HG02623 (cell line): ENCODE data around the gene AHCYL2.
"Not testable (repeated sequence)": the region's sequence is repeated elsewhere in the genome, so short reads cannot be mapped to it uniquely, and the experiment has no call there.

ENCODE experiments used
- ATAC-seq: cut with Tn5 transposase; IDR thresholded peaks from one replicate; pipeline ENCODE4 v1.9.1; 2021; ENCODE audit warnings: moderate library complexity; ENCODE audit not compliant: unreplicated experiment

AHCYL2 gene

DNA sequence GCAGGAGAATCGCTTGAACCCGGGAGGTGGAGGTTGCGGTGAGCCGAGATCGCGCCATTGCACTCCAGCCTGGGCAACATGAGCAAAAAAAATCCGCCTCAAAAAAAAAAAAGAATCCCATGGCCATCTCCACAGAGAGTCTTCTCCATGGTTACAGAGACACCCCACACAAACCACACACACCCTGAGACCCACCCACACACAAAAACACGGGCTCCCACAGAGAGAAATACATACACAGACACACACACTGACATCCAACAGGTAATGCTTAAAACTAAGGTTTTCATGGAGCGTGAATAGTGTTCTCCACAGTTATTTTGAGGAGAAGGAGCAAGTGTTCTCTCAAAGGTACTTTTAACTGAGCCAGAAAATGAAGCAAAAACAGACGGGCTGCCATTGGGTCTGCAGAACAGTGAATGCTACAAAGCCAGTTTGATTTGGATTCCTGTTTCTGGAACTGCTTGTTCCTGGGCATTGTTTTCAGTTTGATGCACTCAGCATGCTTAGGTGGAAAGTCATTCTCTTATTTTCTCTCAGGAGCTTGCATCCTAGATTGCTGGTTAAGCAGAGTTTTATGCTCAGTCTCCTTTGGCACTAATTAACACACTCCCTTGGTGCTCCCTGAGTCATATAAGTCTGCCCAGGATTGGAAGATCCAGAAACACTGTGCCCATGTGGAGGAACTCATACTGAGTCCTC lies 15.4 kb downstream of the AHCYL2 start:
- no peak for ATAC-seq

DNA sequence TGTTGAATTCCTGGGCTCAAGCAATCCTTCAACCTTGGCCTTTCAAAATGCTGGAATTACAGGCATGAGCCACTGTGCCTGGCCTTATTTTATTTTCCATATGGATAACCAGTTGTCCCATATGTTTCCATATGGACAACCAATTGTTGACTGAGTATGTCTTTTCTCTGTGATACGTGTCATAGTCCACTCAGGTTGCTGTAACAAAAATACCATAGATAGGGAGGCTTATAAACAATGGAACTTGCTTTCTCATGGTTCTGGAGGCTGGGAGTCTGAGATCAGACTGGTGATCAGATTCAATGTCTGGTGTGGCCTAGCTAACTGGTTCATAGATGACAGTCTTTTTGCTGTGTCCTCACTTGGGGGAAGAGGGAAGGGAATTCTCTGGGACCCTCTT lies 19.4 kb downstream of the AHCYL2 start:
- ATAC-seq = no peak

DNA sequence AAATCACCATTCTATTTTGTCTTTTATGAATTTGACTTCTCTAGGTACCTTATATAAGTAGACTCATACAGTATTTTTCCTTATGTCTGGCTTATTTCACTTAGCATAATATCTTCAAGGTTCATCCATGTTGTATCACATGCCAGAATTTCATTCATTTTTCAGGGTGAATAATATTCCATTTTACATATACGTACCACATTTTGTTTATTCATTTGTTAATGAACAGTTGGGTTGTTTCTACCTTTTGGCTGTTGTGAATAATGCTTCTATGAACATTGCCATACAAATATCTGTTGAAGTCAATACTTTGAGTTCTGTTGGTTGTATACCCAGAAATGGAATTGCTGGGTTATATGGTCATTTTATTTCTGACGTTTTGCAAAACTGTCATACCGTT lies 20.7 kb downstream of the AHCYL2 start:
- ATAC-seq = no peak

DNA sequence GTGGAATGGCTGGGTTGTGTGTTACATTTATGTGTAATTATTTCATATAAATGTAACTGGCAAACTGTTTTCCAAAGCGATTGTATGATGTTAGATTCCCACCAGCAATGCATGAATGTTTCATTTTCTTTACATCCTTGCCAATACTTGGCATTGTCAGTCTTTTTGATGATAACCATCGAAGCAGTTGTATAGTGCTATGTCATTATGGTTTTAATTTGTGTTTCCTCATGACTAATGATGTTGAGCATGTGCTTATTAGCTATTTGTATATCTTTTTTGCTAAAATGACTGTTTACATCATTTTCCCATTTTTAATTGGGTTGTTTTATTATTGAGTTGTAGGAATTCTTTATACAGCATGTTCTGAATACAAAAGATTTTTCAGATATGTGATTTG lies 22.3 kb downstream of the AHCYL2 start:
- no peak for ATAC-seq

DNA sequence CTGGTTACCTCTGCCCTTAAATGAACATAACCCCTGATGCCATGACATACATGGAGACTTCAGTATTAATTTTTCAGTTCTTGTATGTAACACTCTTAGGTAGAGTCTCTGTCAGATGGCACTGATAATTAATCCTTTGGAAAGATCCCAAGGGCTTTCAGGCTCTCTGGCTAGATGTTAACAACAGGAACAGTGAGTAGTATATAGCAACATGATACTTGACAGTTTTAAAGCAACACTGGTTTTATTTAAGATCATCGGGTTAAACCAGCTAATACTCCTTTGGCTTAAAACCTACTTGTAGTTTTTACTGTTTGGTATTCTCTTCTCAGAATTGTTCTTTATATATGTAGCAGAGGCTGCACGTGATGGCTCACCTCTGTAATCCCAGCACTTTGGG lies 27.3 kb downstream of the AHCYL2 start:
- no peak for ATAC-seq

DNA sequence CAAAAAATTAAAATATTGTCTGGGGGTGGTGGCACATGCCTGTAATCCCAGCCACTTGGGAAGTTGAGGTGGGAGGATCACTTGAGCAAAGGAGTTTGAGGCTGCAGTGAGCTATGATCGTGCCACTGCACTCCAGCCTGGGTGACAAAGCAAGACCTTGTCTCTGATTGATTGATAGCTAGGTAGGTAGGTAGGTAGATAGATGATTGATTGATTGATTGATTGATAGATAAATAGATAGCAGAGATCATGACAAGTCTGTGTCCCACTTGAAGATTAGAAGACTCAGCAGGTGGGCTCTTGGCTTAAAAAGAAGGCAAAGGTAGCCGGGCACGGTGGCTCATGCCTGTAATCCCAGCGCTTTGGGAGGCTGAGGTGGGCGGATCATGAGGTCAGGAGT lies 27.8 kb downstream of the AHCYL2 start:
- not testable (repeated sequence) for ATAC-seq

DNA sequence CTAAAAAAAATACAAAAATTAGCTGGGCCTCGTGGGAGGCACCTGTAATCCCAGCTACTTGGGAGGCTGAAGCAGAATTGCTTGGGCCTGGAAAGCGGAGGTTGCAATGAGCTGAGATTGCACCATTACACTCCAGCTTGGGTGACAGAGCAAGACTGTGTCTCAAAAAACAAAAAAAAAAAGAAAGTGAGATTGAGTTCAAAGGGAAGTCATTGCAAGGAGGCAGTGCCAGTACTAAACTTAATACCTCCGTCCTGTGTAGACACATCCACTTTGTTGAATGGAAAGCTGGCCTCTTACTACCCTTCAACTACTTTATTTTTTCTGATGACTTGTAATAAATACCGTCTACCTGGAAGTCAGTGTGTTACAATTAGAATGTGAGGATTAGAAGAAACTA lies 31.0 kb downstream of the AHCYL2 start:
- ATAC-seq = no peak

DNA sequence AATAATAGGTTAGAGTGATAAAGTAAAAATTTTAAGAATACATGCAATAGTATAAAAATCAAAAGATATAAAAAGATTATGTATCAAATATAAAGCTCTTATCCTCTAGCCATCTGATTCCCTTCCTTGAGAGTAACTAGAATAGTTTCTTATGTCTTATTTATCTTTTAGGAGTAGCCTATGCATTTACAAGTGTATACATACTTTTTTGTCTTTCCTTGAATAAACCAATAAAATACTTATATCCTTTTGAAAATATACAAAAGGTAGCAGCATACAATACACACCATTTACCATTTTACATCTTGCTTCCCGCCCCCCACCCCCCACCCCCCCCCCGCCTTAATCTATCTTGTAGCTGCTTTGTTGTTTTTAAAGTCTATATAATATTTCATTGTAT lies 31.4 kb downstream of the AHCYL2 start:
- ATAC-seq = no peak

DNA sequence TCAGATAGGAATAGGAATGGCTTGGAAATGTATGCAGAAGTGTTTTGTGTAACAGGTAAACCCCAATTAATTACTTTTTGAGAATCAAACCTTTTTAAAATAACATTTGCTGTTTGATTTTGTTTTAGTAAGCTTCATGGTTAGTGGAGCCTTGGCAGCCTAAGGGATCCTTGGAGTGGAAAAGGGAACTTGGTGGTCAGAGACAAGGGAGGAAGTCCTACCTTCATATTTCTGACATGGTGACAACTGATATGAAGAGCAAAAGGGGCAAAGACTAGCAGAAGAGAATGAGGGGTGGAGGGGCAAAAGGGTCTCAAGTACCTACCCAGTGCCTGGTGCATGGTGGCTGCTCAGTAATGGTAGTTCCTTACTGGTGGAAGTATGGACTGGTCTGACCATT lies 32.3 kb downstream of the AHCYL2 start:
- ATAC-seq = no peak

DNA sequence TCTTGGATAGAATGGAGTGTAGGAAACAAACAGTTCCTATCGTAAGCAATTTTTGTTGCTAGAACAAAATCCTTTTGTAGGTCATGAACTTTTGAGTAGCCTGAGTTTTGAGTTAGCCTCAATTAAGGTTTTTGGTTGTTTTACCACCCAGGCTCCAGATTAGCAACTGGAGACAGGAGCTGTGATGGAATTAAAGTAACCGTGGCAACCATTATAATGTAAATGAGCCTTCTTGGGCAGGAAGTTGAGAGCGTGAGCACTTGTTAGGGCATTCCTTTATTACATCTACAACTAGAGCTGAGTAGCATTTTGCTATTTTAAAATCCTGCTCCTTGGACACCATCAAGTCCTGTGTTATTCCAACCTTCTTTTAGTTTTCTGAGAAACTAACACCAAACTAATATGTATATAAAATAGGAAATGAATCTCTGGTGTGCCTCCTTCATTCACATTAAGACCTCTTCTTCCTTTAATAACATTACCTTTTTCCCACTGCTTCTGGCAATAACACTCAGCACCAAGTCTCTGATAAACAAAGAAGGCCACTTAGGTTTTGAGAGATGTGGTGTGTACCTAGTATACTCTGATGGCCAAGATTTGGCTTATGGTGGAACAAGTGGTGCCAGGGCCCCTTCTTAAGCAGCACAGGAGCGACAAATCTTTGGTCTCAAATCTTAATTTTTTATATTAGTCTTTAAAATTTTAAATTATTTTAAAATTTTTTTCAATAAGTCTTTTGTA lies 34.0 kb downstream of the AHCYL2 start:
- ATAC-seq = no peak

DNA sequence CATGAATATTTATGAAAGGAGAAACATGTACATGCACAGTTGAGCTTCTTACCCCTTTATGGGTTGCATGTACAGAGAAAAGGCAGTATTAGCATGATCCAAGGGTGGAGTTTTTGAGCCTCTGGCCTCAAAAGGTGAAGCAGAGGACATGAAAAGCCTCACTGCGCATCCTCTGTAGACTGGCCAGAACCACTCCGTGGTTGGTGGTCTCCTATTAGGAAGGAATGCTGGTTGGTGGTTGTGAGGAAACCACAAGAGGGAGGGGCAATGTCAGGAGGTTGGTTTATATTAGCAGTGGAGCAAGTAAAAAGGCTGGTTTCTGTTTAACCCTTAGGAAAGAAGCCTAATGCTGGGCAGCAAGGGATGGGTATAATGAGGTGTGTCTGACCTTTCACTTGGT lies 37.5 kb downstream of the AHCYL2 start:
- no peak for ATAC-seq

DNA sequence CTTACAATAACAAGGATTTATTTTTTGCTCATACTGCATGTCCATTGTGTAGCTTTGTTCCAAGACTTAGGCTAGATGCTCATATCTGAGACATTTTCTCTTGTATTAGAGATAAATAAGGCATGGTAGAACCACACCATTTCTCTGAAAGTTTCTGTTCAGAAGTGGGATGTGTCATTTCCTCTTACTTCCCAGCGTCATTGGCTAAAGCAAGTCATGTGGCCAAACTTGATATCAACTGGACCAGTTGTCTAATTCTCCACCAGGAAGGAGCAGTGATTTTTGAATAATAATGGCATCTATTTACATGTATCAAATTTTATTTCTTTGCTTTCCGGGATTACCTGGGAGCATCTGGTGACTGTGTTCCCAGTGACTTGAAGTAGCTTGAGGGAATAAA lies 38.3 kb downstream of the AHCYL2 start:
- ATAC-seq = no peak

DNA sequence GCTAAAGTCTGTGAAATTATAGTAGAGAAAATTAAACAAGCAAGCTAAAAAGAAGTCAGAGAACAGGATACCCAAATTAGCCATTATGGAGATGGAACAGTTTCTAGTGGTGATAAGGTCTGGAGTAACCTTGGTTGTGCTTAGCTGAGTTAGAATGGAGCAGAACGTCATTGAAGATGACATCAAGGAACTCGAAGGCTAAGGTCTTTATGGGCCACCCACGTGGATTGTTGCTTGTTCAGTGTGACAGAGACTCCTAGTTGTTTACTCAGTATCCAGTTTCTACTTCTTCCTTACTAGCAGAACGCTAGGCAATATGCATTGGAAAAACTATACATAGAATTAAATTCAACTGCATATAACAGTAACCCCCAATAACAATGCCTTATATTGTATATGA lies 39.7 kb downstream of the AHCYL2 start:
- no peak for ATAC-seq

DNA sequence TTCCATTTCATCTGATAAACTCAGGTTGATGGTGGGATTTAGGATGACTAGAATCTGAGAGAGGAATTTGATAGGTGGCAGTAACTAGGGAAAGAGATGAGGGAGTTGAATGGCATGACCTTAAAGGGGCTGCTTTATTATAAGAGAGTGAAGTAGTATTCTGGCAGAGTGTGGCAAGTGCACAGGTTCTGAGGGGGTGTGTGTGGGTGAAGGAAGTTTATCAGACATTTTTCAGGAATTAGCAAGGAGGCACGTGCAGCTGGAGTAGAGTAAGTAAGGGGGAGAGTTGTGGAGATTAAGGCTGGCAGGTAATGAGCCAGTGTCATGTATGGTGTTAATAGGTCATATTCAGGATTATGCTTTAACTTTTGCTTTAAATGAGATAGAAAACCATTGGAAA lies 40.5 kb downstream of the AHCYL2 start:
- no peak for ATAC-seq

DNA sequence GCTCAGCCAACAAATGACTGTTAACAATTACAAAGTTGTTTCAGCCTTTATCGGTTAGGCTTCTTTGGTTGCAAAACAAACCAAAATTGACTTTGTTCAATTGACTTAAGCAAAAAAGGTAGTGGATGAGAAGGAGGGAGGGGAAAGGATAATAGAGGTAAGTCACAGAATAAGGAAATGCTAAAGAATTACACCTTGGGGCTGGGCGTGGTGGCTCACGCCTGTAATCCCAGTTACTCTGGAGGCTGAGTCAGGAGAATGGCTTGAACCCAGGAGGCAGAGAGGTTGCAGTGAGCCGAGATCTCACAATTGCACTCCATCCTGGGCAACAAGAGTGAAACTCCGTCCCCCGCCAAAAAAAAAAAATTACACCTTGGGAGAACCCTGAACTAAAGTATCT lies 41.4 kb downstream of the AHCYL2 start:
- ATAC-seq = no peak

DNA sequence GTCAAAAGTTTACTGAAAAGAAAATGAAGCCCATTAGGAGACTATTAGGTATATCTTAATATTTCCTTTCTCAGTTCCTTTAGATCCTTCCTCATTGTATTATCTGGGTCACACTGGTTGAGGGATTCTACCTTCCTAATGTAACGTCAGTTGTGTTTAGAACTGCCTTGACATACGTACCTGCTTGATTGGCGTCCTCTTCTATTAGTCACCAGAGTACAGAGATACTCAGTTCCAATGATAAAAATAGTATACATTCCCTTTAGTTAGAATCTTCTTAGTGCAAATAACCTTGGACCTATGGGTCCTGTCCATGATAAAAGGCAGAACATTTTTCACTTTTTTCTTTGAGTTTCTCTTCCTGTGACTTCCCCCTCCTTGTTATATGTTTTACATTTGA lies 45.2 kb downstream of the AHCYL2 start:
- no peak for ATAC-seq

DNA sequence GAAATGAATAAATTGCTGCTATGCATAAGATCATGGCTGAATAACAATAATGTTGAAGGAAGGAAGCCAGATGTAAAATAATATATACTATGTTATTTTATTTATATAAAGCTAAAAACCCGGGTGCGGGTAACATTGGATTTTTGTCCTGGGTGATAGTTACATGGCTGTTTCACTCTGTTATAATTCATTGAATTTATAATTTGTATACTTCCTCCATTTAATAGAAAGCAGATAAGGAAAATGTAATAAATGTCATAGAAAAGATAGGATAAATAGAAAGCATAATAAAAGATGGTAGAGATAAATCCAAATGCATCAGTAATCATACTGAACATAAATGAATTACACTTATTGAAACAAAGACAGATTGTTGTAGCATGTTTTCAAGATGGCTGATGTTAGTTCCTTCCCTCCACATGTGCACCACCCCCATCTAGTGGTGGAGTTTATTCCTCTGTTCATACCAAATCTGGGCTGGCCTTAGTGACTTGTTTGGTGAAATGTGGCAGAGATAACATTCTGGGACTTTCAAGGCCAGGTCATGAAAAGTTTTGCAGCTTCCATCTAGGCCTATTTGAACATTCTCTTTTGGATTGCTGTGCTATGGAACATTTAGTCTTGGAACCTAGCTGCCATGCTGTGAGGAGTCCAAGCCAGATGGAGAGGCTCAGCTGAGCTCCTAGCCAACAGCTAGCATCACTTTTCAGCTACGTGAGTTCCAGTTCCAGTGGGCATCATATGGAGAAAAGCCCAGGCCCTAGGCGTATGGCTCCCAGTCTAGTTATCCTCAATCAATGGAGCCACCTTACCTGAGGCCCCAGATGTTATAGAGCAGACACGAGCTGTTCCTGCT lies 46.9 kb downstream of the AHCYL2 start:
- peak; percentile 47 for ATAC-seq

DNA sequence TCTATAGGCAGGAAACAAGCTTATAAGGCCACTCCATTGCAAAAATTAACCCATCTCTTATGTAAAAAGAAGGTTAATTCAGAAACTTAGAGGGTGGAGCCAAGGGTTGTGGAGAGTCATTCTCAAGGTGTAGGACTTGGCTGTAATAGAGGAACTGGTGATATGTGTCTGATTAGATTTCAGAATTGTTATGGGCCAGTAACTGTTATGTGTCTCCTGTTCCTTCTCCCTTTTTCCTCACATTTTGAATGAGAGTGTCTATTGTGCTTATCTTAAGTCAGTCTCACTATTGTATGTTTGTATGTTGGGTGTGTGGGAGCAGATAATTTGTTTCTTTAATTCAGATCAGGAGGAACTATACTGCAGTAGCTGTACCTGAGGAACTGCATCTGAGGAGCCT lies 49.1 kb downstream of the AHCYL2 start:
- ATAC-seq = no peak

DNA sequence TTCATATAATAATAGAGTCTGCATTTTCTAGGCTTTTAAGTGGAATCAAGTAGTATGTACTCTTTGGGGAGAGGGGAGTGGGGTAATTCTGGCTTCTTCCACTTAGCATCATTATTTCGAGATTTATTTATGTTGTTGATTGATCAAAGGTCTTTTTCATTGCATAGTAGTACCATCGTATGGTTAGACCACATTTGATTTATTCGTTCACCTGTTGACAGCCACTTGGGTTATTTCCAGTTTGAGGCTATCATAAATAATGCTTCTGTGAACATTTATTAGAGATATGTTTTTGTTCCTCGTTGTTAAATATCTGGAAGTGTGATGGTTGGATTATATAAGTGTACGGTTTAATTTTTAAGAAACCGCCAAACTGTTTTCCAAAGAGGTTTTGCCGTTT lies 52.8 kb downstream of the AHCYL2 start:
- no peak for ATAC-seq

DNA sequence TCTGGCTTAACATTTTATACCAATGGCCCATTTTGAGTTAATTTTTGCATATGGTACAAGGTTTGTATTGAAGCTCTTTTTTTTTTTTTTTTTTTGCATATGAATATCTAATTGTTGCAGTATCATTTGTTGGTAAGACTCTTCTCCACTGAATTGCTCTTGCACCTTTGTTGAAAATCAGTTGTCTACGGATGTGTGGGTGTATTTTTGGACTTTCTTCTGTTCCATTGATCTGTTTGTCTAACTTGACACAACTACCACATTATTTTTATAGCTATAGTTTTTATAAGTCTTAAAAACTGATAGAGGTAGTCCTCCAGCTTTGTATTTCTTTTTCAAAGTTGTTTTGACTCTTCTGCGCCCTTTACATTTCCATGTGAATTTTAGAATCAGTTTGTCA lies 53.9 kb downstream of the AHCYL2 start:
- ATAC-seq = no peak

DNA sequence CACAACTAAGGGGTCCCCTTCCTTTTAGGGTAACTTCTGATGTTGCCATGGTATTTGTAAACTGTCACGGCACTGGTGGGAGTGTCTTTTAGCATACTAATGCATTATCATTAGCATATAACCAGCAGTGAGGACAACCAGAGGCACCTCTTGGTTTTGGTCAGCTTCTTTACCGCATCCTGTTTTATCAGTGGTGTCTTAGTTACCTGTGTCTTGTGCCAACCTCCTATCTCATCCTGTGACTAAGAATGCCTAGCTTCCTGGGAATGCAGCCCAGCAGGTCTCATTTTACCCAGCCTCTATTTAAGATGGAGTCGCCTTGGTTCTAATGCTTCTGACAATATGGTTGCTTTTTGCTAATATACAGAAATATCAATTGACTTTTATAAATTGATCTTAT lies 54.9 kb downstream of the AHCYL2 start:
- ATAC-seq = no peak

DNA sequence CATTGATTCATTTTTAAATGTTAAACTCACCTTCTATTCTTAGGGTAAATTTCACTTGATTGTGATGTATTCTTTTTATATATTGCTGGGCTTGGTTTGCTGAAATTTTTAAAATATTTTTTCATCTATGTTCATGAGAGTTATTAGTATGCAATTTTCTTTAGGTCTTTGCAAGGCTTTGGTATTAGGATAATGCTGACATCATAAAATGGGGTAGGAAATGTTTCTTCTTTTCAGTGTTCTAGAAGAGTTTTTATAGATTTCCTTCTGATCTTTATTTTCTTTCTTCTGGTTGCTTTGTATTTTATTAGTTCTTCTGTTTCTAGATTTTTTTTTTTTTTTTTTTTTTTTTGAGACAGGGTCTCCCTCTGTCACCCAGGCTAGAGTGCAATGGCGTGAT lies 56.3 kb downstream of the AHCYL2 start:
- no peak for ATAC-seq
